Suprapubic skin (tissue), 4 donors: ENCODE data around the gene HERC6.

Experiments used
- CTCF ChIP-seq, 2 donors: fragments of 200-600 bp in 1 of 2; fragments of 450-650 bp in 1 of 2; sonication (generic) in 1 of 2; IDR thresholded peaks; one replicate each; pipeline ENCODE4 v1.5.1; 2016 to 2019; ENCODE audit warnings: antibody characterized with exemption in 2 of 2, mild to moderate bottlenecking in 1 of 2, moderate library complexity in 1 of 2
- EP300 ChIP-seq: sonication (generic); formaldehyde crosslinking; IDR thresholded peaks from one replicate; pipeline ENCODE4 v1.6.1; 2017; ENCODE audit warnings: antibody characterized with exemption
- POLR2A ChIP-seq, 2 donors: fragments of 450-650 bp; IDR thresholded peaks; one replicate each; pipeline ENCODE4 v1.6.1; 2017; ENCODE audit warnings: antibody characterized with exemption in 2 of 2, mild to moderate bottlenecking in 2 of 2, moderate library complexity in 2 of 2
- POLR2AphosphoS5 ChIP-seq, 3 donors: sonication (generic); formaldehyde crosslinking; IDR thresholded peaks; one replicate each; pipeline ENCODE4 v1.6.1; 2017; ENCODE audit warnings: antibody characterized with exemption in 3 of 3

- TF ChIP-seq CTCF (IDR thresholded peaks at IDR 0.05), result no peak
- no peak for TF ChIP-seq POLR2A (IDR thresholded peaks at IDR 0.05)
- no peak for TF ChIP-seq POLR2AphosphoS5 (IDR thresholded peaks at IDR 0.05)
- TF ChIP-seq EP300, result no peak
Measured at GRCh38 chr4:88413801-88414200, 35.1 kb downstream of the HERC6 start.
